ENCODE data around the gene CLPX. TPM values are rescaled to one million over a fixed set of nuclear protein-coding genes. Genes with fewer than 3 reads are reported as not detected.
"Not testable (repeated sequence)": the region's sequence is repeated elsewhere in the genome, so short reads cannot be mapped to it uniquely, and the experiment has no call there.

CLPX gene
- total RNA-seq, 4 donors from 2014 or later = 74.5 to 110 (median 91.8) TPM

DNA sequence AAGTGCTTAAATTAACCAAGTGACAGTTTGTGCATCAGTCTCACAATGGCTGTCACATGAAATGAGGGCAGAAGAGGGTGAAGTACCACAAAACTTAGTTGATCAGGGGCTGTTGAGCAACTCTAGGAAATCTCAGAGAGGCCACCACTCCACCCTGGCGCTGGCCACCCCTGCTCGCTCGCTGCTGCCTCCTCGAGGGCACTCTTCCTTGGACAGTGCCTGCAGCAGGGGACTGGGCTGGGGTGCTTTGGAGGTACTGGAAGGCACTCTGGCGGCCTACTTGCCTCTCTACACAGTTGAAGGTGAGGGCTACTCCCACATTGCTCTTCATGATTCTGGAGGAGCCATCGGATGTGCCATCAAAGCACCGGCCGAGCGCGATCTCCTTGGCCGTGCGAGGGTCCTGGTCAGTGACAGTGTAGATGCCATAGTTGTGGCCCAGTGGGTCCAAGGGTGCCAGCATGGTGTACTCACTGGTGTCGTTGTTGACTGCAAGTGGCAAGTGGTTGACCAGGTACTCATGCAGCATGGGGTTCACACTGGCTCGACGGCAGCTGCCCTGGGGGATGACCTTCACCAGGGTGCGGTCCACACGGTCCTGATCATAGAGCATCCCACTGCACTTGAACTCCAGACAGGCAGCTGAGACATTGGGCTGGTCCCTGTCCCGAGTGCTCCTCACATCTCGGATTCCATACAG, 11.6 kb upstream of the CLPX start:
- intact Hi-C loops (cut with DNase I; ENCODE audit: low total_unique reads) = no loop called here
- WGBS, 2 donors = 95 to 96% methylated on average over 19 of the region's 19 CpGs
- peak in 1 of 2 donors; percentile 61 for DNase-seq (ENCODE audit: low spot score in 2 of 2)
- no peak overlapping the region for H3K4me3 ChIP-seq (ENCODE audit: low read depth, poor library complexity, severe bottlenecking)
- TF ChIP-seq, protein P1, sequence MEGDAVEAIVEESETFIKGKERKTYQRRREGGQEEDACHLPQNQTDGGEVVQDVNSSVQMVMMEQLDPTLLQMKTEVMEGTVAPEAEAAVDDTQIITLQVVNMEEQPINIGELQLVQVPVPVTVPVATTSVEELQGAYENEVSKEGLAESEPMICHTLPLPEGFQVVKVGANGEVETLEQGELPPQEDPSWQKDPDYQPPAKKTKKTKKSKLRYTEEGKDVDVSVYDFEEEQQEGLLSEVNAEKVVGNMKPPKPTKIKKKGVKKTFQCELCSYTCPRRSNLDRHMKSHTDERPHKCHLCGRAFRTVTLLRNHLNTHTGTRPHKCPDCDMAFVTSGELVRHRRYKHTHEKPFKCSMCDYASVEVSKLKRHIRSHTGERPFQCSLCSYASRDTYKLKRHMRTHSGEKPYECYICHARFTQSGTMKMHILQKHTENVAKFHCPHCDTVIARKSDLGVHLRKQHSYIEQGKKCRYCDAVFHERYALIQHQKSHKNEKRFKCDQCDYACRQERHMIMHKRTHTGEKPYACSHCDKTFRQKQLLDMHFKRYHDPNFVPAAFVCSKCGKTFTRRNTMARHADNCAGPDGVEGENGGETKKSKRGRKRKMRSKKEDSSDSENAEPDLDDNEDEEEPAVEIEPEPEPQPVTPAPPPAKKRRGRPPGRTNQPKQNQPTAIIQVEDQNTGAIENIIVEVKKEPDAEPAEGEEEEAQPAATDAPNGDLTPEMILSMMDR (IDR thresholded peaks at IDR 0.05) = no peak
- TF ChIP-seq POLR2A (IDR thresholded peaks at IDR 0.05) = no peak

DNA sequence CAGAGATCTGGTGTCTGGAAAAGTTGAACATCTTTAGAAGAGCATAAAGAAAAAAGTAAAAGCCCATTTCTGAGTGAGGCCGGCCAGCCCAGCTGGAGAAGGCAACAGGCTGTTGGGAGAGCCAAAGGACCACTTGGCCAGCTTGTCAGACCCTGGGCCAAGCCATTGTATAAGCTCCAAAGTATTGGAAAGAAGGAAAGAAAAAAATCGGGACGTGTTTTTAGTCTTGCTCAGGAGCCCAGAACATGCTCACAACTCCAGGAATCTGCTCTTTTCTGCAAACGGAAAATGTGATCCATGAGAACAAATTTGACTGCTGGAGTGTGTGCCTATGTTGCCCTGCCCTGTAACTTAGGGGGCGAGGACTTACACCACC, 10.4 kb upstream of the CLPX start:
- TF ChIP-seq, protein P1 (IDR thresholded peaks at IDR 0.05) = no peak
- TF ChIP-seq POLR2A (IDR thresholded peaks at IDR 0.05) = no peak
- no peak overlapping the region for H3K4me3 ChIP-seq (ENCODE audit: low read depth, poor library complexity, severe bottlenecking)
- peak in 1 of 2 donors; percentile 60 for DNase-seq (ENCODE audit: low spot score in 2 of 2)
- intact Hi-C loops (cut with DNase I; ENCODE audit: low total_unique reads) = no loop called here
- WGBS, 2 donors = 49 to 74% methylated on average over 5 of the region's 5 CpGs

- no peak overlapping the region for H3K4me3 ChIP-seq (ENCODE audit: low read depth, poor library complexity, severe bottlenecking)
- WGBS, 2 donors = 47 to 56% methylated on average over 7 of the region's 7 CpGs
- DNase-seq (ENCODE audit: low spot score in 2 of 2) = peak; percentile 60 to 83
- TF ChIP-seq, protein P1 (IDR thresholded peaks at IDR 0.05) = no peak
- TF ChIP-seq POLR2A (IDR thresholded peaks at IDR 0.05) = no peak
- intact Hi-C loops (cut with DNase I; ENCODE audit: low total_unique reads) = loop anchor here (5.0 kb wide), 1 partner anchor 77 kb away; no protein-coding TSS in a partner anchor
Observed at GRCh38 chr15:65194826-65195547, 9.8 kb upstream of the CLPX start.

GRCh38 chr15:65192016-65192415, 6.9 kb upstream of the CLPX start:
- 96 to 98% methylated on average over 5 of the region's 5 CpGs for WGBS, 2 donors
- peak in 1 of 2 donors; percentile 57 for DNase-seq (ENCODE audit: low spot score in 2 of 2)
- no peak overlapping the region for H3K4me3 ChIP-seq (ENCODE audit: low read depth, poor library complexity, severe bottlenecking)
- no peak for TF ChIP-seq POLR2A (IDR thresholded peaks at IDR 0.05)
- TF ChIP-seq, protein P1 (IDR thresholded peaks at IDR 0.05) = no peak
- intact Hi-C loops (cut with DNase I; ENCODE audit: low total_unique reads) = loop anchor here (5.0 kb wide), 1 partner anchor 80 kb away; no protein-coding TSS in a partner anchor

DNA sequence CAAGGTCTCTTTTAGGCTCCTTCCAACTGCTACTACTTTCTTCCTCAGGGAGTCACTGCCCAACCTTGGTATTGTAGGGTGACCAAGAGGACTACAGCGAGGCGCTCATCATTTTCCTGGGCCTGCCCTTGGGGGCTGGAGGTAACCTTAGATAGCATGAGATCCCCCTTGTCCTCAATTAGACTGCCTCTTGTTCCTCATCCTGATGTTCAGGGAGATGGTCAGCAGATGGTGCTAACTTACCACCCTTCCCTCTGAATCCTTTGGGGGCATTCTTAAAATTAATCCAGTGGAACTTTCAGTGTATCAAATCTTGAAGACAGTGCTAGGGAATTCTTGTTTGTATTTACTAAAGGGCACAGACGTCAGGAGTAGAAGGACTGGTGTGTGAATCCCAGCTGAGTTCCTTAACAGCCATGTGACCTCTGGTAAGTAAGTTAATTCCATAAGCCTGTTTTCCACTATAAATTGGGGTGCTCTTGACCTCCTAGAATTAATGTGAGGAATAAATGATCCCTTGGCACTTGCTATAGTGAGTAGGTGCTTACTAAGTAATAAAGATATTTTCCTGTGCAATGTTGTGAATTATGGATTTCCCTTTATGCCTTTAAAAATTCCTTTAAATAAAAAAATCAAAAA, 4.1 kb upstream of the CLPX start:
- no peak for TF ChIP-seq POLR2A (IDR thresholded peaks at IDR 0.05)
- TF ChIP-seq, protein P1 (IDR thresholded peaks at IDR 0.05) = peak in 1 of 3 donors; percentile 58
- DNase-seq (ENCODE audit: low spot score in 2 of 2) = peak in 1 of 2 donors; percentile 70
- intact Hi-C loops (cut with DNase I; ENCODE audit: low total_unique reads) = no loop called here
- H3K4me3 ChIP-seq (ENCODE audit: low read depth, poor library complexity, severe bottlenecking) = no peak overlapping the region
- 21% methylated on average over 3 of the region's 3 CpGs for WGBS, 2 donors

GRCh38 chr15:65188472-65188871, 3.3 kb upstream of the CLPX start:
- WGBS, 2 donors = 86 to 89% methylated on average over 9 of the region's 9 CpGs
- intact Hi-C loops (cut with DNase I; ENCODE audit: low total_unique reads); H3K4me3 ChIP-seq (ENCODE audit: low read depth, poor library complexity, severe bottlenecking): not testable (repeated sequence)
- DNase-seq (ENCODE audit: low spot score in 2 of 2) = peak in 1 of 2 donors; percentile 54
